ENCODE measurements around the gene KLC1.

DNA sequence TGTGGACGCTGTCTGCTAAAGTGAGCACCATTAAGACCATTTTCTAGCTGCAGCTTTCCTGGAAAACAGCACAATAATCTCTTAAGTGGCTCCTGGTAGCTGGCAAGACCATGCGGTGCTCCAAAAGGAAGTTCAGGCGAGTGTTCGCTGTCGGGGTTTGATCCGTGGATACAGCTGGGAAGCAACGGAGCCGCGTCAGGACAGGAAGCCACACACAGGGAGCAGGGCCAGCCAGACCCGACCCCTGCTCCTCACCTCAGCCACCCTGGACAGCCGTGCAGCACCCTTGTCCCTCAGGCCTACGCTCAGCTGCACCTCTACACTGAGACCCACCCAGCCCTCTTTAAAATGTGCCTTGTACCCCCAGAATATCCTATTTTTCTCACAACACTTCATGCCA, 106.0 kb downstream of the KLC1 start:
- TF ChIP-seq, protein P1, sequence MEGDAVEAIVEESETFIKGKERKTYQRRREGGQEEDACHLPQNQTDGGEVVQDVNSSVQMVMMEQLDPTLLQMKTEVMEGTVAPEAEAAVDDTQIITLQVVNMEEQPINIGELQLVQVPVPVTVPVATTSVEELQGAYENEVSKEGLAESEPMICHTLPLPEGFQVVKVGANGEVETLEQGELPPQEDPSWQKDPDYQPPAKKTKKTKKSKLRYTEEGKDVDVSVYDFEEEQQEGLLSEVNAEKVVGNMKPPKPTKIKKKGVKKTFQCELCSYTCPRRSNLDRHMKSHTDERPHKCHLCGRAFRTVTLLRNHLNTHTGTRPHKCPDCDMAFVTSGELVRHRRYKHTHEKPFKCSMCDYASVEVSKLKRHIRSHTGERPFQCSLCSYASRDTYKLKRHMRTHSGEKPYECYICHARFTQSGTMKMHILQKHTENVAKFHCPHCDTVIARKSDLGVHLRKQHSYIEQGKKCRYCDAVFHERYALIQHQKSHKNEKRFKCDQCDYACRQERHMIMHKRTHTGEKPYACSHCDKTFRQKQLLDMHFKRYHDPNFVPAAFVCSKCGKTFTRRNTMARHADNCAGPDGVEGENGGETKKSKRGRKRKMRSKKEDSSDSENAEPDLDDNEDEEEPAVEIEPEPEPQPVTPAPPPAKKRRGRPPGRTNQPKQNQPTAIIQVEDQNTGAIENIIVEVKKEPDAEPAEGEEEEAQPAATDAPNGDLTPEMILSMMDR (IDR thresholded peaks at IDR 0.05): no peak
- no peak for TF ChIP-seq POLR2A (IDR thresholded peaks at IDR 0.05)
- no peak for TF ChIP-seq POLR2AphosphoS5 (IDR thresholded peaks at IDR 0.05)
- TF ChIP-seq EP300 (IDR thresholded peaks at IDR 0.05): no peak
